HG02678 (cell line): ENCODE measurements around the gene RPL37A.

Source experiments
- ATAC-seq: cut with Tn5 transposase; IDR thresholded peaks from one replicate; pipeline ENCODE4 v1.9.1; 2021; ENCODE audit warnings: mild to moderate bottlenecking, moderate library complexity; ENCODE audit not compliant: unreplicated experiment

The RPL37A gene

GRCh38 chr2:216486708-216487107 is 11.9 kb upstream of the RPL37A start:
- ATAC-seq, result no peak

GRCh38 chr2:216490061-216490460 is 8.6 kb upstream of the RPL37A start:
- no peak for ATAC-seq

- peak; percentile 64 for ATAC-seq
These were observed 6.6 kb upstream of the RPL37A start for GRCh38 chr2:216491793-216492596.

DNA sequence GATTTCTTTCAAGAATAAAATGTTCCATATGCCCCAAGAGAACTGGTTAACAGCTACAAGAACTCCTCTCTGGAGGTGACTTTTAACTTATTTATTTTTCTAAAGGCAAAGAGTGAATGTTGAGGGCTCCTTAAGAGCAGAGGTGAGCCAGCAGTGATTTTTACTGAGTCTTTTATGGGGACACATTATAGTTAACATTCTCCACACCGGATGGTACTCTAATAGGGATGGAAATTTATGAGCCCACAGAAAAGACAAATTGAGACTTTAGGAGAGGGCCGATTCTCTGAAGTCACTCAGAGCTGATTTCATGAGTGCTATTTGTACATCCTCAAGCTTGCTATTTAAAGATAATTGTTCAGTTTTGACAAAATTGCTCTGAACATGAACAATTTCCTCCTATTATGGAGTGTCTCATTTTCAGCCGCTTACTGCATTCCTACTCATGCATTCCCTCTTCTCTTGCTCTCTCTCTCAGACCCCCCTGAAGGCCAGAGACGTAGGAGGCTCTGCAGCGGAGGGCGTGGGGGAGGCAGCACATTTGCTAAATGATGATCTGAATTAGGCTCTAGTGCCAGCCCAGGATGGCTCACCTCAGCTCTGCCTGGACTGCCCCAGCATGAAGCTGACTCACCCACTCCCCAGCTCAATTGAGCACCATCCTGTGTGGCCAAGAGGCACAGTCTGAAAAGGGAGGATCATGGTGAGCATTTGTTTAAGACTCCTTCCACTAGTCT is 5.9 kb upstream of the RPL37A start:
- no peak for ATAC-seq

DNA sequence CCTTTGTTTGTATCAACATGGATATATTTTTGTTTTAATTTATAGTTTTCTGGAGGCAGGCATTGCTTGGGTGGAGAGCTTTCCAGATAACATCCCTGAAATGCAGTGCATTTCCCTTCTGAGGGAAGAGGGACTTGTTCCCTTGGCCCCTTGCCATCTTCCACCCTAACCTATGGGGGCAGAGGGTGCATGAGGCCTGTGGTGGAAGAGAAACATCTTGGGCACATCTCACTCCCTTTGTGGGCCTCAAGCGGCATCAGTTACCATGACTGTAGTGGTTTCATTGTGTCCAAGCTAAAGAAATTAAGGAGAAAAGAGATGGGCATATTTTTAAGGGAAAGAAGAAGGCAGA is 5.3 kb upstream of the RPL37A start:
- no peak for ATAC-seq

GRCh38 chr2:216495656-216496055 is 3.0 kb upstream of the RPL37A start:
- no peak for ATAC-seq

DNA sequence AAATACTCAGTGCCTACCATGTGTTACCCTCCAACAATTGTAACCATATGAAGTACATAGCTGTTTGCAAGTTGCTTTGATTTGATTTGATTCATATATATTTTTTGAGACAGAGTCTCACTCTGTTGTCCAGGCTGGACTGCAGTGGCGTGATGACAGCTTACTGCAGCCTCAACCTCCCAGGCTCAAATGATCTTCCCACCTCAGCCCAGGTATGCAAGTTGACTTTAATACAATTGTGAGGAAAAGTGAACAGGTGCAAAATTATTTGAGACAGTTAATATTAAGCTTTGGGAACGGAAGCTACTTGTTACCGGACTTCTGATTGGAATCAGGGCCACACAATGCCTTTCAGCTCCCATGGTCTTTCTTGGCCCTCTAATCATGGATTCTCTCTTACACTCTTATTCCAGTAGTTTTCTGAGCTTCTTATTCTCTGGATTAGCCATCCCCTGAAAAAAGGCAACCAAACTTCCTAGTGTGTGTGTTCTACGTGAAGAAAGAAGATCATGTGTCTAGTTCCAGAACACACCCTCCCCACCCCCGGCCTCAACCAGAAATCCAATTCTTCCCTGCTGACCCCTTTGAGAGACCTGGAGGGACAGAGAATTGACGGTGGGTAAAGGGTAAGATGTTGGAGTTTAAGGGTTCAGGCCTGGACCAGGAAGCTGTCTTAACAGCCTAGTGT is 1.1 kb upstream of the RPL37A start:
- no peak for ATAC-seq

- ATAC-seq, result no peak
These were observed 620 bp upstream of the RPL37A start for GRCh38 chr2:216498070-216498378.

GRCh38 chr2:216499641-216500218 is 1.1 kb downstream of the RPL37A start:
- no peak for ATAC-seq

DNA sequence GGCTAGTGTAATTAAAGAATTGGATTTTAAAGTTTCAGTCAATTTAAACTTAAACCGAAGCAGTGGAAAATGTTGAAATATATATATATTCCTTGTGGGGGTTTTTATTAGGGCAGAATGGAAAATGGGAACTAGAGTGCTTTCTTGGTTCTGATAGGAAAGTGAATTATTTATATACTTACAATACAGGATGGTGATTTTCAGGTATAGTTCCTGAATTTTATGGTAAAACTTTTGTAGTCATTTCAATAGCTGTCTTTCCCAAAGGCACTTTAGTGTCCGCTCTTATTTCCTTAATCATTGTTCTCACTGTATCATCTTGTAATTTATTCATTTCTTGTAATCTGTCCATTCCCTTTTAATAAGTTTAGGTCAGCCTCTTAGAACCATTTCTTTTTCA is 1.9 kb downstream of the RPL37A start:
- no peak for ATAC-seq

- ATAC-seq, result no peak
These were observed 3.2 kb downstream of the RPL37A start for GRCh38 chr2:216501854-216502253.

DNA sequence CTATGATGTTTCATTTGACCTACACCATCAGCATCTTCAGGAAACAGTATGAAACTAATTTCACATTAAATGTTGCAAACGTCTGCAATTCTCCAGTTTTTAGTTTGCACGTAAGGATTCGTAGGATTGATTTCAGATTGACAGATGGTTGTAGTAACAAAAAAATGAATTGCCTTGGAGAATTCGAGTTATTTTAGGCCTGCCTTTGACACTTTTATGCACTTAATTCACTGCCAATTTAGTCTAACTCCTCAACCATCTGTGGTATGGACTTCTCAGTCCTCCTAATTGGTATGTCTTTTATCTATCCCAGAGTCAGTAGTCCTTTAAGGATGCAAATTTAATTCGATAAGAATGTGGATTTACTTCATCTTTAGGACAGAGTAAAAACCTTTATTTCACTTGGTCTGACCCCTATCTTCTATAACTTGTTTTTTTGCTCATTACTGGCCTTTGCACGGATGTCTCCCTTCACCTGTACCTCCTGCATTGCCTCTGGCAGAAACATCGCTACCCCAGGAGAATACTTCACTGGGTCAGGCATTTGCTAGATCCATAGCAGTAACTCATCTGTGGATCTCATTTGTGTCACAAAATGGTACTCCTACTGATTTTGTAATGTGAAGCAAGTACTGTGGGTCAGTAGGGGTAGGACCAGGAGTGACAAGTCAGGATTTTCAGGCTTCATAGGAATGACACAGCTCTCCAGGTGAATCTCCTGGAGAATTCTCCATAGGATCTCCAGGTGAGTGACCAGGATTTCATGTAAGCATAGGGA is 3.9 kb downstream of the RPL37A start:
- no peak for ATAC-seq

GRCh38 chr2:216503159-216503629 is 4.5 kb downstream of the RPL37A start:
- ATAC-seq, result no peak

DNA sequence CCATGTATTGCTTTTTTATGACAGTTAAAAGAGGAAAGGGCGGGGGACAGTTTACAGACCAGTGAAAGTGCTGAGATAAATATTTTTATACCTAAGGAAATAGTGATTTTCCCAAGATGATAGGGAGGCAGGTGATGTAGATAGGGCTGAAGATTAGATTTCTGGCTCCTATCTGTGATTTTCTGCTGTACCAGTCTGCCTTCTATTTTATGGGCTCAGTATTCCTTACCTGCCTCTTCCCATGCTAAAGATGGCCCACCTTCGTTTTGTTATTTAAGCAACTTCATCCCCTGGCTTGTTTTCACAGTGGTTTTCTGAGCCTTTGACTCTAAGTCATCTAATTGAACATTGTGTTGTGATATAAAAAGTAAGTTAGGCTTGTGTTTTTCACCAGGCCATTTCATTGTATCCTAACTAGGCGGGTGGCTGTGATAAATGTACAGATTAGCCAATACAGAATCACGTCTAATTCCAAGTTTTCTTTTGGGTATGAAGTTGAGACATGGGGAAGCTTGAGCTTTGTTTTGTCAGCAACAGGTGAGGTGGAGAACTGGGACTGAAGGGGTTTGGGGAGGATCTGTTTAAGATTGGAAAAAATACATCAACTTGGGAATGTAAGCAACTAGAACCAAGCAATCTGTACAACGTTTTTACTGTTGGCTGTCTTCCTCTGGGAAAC is 5.2 kb downstream of the RPL37A start:
- ATAC-seq, result no peak

DNA sequence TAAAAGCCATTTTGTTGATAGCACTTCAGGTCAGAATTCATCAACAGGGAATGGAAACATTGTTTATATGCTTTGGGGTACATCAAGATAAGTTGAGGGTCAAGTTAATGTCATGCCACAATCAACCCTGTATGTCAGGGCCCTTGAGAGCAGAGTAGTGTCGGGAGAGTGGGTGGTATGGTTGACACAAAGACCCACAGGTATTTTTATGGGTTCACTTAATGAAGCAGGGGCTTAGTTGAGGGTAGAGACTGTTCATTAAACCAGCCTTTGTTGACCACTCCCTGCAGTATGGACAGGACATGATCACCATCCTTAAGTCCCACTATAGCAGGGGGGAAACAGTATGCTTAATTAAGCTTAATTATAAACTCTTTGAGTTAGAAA is 5.7 kb downstream of the RPL37A start:
- no peak for ATAC-seq

DNA sequence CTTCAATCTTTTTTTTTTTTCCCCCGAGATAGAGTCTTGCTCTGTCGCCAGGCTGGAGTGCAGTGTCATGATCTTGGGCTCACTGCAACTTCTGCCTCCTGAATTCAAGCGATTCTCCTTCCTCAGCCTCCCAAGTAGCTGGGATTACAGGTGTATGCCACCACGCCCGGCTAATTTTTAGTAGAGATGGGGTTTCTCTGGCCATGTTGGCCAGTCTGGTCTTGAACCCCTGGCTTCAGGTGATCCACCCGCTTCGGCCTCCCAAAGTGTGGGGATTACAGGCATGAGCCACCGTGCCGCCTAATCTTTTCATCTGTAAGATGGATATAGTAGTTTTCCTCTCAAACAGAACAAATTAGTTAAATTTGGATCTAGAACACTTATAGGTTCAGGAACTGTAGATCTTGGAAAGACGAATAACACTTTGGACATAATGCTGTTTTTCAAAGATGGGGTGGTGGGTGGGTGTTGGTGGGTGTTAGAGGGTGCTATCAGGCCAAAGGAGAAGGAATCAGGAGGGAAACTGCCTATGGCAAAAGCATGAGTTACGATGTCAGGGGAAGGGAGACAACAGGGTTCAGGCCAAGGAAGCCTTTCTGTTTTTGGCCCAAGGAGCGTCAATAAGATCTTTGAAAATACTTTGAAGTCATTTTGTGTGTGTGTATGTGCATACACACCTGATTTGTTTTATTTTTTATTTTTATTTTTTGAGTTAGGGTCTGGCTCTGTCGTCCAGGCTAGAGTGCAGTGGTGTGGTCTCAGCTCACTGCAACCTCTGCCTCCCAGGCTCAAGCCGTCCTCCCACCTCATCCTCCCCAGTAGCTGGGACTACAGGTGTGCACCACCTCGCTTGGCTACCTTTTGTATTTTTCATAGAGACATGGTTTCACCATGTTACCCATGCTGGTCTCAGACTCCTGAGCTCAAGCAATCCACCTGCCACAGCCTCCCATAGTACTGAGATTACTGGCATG is 6.8 kb downstream of the RPL37A start:
- no peak for ATAC-seq

GRCh38 chr2:216507220-216508160 is 8.8 kb downstream of the RPL37A start:
- no peak for ATAC-seq

DNA sequence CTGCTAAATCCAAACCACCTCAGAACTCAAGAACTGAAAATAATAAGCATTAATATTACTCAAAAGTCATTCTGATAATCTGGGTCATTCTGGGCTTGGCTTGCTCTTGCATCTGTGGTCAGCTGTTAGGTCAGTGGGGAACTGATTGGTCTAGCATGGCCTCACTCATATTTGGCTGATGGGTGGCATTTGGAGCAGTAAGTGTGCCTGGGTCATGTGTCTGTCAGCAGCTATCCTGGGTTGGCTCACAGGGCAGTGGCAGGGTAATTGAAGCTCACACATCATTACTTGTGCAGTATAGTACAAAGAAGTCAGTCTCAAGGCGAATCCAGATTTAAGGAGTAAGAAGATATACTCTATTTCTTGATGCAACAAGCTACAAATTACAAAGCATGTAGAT is 9.6 kb downstream of the RPL37A start:
- no peak for ATAC-seq
